ENCODE data around the gene STK11IP.

STK11IP gene

GRCh38 chr2:219557791-219558785, 39.6 kb upstream of the STK11IP start:
- Histone ChIP-seq H3K27me3 (ENCODE audit: low read depth) (no peaks in the 10 kb centered on the region), H3K36me3 (replicated peaks) (no peaks in the 10 kb centered on the region), H3K4me1 (peaks cover 1% of the 10 kb centered on the region), H3K9me3 (no peaks in the 10 kb centered on the region), H3K4me3 (no peak overlapping the region)
- in situ Hi-C loops (cut with MboI; ENCODE audit: low sequenced_read_pairs): no loop called here
- DNase-seq (ENCODE audit: low spot score in 2 of 2): no peak

- no peak for DNase-seq (ENCODE audit: low spot score in 2 of 2)
- Histone ChIP-seq H3K36me3 (replicated peaks) (no peaks in the 10 kb centered on the region; the same call in 1 of the 2 replicates), H3K4me1 (no peaks in the 10 kb centered on the region), H3K4me3 (no peak overlapping the region), H3K27me3 (ENCODE audit: low read depth) (no peaks in the 10 kb centered on the region), H3K9me3 (no peaks in the 10 kb centered on the region)
- in situ Hi-C loops (cut with MboI; ENCODE audit: low sequenced_read_pairs): no loop called here
These were observed 38.3 kb upstream of the STK11IP start for GRCh38 chr2:219559156-219559915.

- Histone ChIP-seq H3K4me1 (no peaks in the 10 kb centered on the region), H3K27me3 (ENCODE audit: low read depth) (no peaks in the 10 kb centered on the region), H3K9me3 (no peaks in the 10 kb centered on the region), H3K4me3 (no peak overlapping the region), H3K36me3 (replicated peaks) (peaks cover 3% of the 10 kb centered on the region; the same call in 1 of the 2 replicates)
- DNase-seq (ENCODE audit: low spot score in 2 of 2): no peak
- in situ Hi-C loops (cut with MboI; ENCODE audit: low sequenced_read_pairs): no loop called here
These were observed 37.4 kb upstream of the STK11IP start for GRCh38 chr2:219560037-219560892.

GRCh38 chr2:219560893-219561178, 36.8 kb upstream of the STK11IP start:
- Histone ChIP-seq H3K9me3 (no peaks in the 10 kb centered on the region), H3K4me1 (no peaks in the 10 kb centered on the region), H3K4me3 (no peak overlapping the region), H3K36me3 (replicated peaks) (peaks cover 3% of the 10 kb centered on the region), H3K27me3 (ENCODE audit: low read depth) (no peaks in the 10 kb centered on the region)
- no peak for DNase-seq (ENCODE audit: low spot score in 2 of 2)
- in situ Hi-C loops (cut with MboI; ENCODE audit: low sequenced_read_pairs): no loop called here

GRCh38 chr2:219561179-219562048, 36.2 kb upstream of the STK11IP start:
- no peaks in the 10 kb centered on the region for H3K4me1 ChIP-seq
- H3K4me3 ChIP-seq: no peak overlapping the region
- H3K27me3 ChIP-seq (ENCODE audit: low read depth): no peaks in the 10 kb centered on the region
- no peak for DNase-seq (ENCODE audit: low spot score in 2 of 2)
- peaks cover 3% of the 10 kb centered on the region for H3K36me3 ChIP-seq (replicated peaks)
- in situ Hi-C loops (cut with MboI; ENCODE audit: low sequenced_read_pairs): no loop called here
- no peaks in the 10 kb centered on the region for H3K9me3 ChIP-seq

GRCh38 chr2:219562049-219563020, 35.3 kb upstream of the STK11IP start:
- in situ Hi-C loops (cut with MboI; ENCODE audit: low sequenced_read_pairs): no loop called here
- H3K4me3 ChIP-seq: no peak overlapping the region
- H3K36me3 ChIP-seq (replicated peaks): peaks cover 3% of the 10 kb centered on the region
- H3K4me1 ChIP-seq: no peaks in the 10 kb centered on the region
- H3K27me3 ChIP-seq (ENCODE audit: low read depth): no peaks in the 10 kb centered on the region
- DNase-seq (ENCODE audit: low spot score in 2 of 2): no peak
- no peaks in the 10 kb centered on the region for H3K9me3 ChIP-seq

- no peak for DNase-seq (ENCODE audit: low spot score in 2 of 2)
- Histone ChIP-seq H3K4me1 (no peaks in the 10 kb centered on the region), H3K36me3 (replicated peaks) (peaks cover 3% of the 10 kb centered on the region), H3K27me3 (ENCODE audit: low read depth) (no peaks in the 10 kb centered on the region), H3K4me3 (no peak overlapping the region), H3K9me3 (no peaks in the 10 kb centered on the region)
- in situ Hi-C loops (cut with MboI; ENCODE audit: low sequenced_read_pairs): no loop called here
These were observed 34.3 kb upstream of the STK11IP start for GRCh38 chr2:219563271-219563928.

- H3K36me3 ChIP-seq (replicated peaks): peaks cover 6% of the 10 kb centered on the region
- in situ Hi-C loops (cut with MboI; ENCODE audit: low sequenced_read_pairs): no loop called here
- H3K4me3 ChIP-seq: no peak overlapping the region
- H3K9me3 ChIP-seq: no peaks in the 10 kb centered on the region
- no peaks in the 10 kb centered on the region for H3K27me3 ChIP-seq (ENCODE audit: low read depth)
- H3K4me1 ChIP-seq: peaks cover 8% of the 10 kb centered on the region
- no peak for DNase-seq (ENCODE audit: low spot score in 2 of 2)
These were observed 32.3 kb upstream of the STK11IP start for GRCh38 chr2:219565130-219566080.

- DNase-seq (ENCODE audit: low spot score in 2 of 2): no peak
- Histone ChIP-seq H3K9me3 (no peaks in the 10 kb centered on the region), H3K4me3 (no peak overlapping the region), H3K36me3 (replicated peaks) (peaks cover 6% of the 10 kb centered on the region), H3K27me3 (ENCODE audit: low read depth) (no peaks in the 10 kb centered on the region), H3K4me1 (peaks cover 10% of the 10 kb centered on the region)
- in situ Hi-C loops (cut with MboI; ENCODE audit: low sequenced_read_pairs): no loop called here
These were observed 31.0 kb upstream of the STK11IP start for GRCh38 chr2:219566640-219567039.

GRCh38 chr2:219567131-219567530, 30.5 kb upstream of the STK11IP start:
- DNase-seq (ENCODE audit: low spot score in 2 of 2): no peak
- Histone ChIP-seq H3K4me1 (peaks cover 15% of the 10 kb centered on the region), H3K36me3 (replicated peaks) (peaks cover 6% of the 10 kb centered on the region), H3K27me3 (ENCODE audit: low read depth) (no peaks in the 10 kb centered on the region), H3K9me3 (no peaks in the 10 kb centered on the region), H3K4me3 (no peak overlapping the region)
- in situ Hi-C loops (cut with MboI; ENCODE audit: low sequenced_read_pairs): no loop called here

GRCh38 chr2:219567791-219568361, 29.8 kb upstream of the STK11IP start:
- Histone ChIP-seq H3K27me3 (ENCODE audit: low read depth) (no peaks in the 10 kb centered on the region), H3K4me3 (no peak overlapping the region), H3K36me3 (replicated peaks) (peaks cover 6% of the 10 kb centered on the region), H3K9me3 (no peaks in the 10 kb centered on the region), H3K4me1 (peaks cover 15% of the 10 kb centered on the region)
- DNase-seq (ENCODE audit: low spot score in 2 of 2): no peak
- in situ Hi-C loops (cut with MboI; ENCODE audit: low sequenced_read_pairs): no loop called here

All from HAP-1 (cell line).